Loucy (cell line): ENCODE results near the gene XPO4.

ENCODE experiments used
- H2AFZ ChIP-seq: fragments of 200-600 bp; sonication (generic); 2 replicates; pipeline ENCODE4 v1.6.0; 2016; ENCODE audit warnings: antibody characterized with exemption, mild to moderate bottlenecking, low read length, moderate library complexity
- H3F3A ChIP-seq: fragments of 200-600 bp; 2 replicates; pipeline ENCODE4 v1.6.0; 2016; ENCODE audit warnings: antibody characterized with exemption, low read depth, mild to moderate bottlenecking
- H3K27me3 ChIP-seq: fragments of 200-600 bp; sonication (generic); 2 replicates; pipeline ENCODE4 v1.6.1; 2014; ENCODE audit warnings: low read length, mild to moderate bottlenecking; ENCODE audit not compliant: insufficient read depth, poor library complexity, severe bottlenecking
- H3K36me3 ChIP-seq: fragments of 200-600 bp; sonication (generic); 2 replicates; pipeline ENCODE4 v1.6.1; 2016; ENCODE audit warnings: low read length; ENCODE audit not compliant: insufficient read depth
- H3K4me1 ChIP-seq: fragments of 200-600 bp; sonication (generic); 2 replicates; pipeline ENCODE4 v1.5.1; 2014; ENCODE audit warnings: low read length, mild to moderate bottlenecking; ENCODE audit not compliant: insufficient read depth, poor library complexity, severe bottlenecking
- H3K4me2 ChIP-seq: fragments of 200-600 bp; sonication (generic); 2 replicates; pipeline ENCODE4 v1.6.0; 2014; ENCODE audit warnings: antibody characterized with exemption, low read length, low read depth, mild to moderate bottlenecking; ENCODE audit not compliant: poor library complexity, severe bottlenecking
- H3K4me3 ChIP-seq: fragments of 200-600 bp; sonication (generic); 2 replicates; pipeline ENCODE4 v1.5.1; 2014; ENCODE audit warnings: low read length, mild to moderate bottlenecking, mixed read lengths; ENCODE audit not compliant: poor library complexity, severe bottlenecking
- H3K79me2 ChIP-seq: fragments of 200-600 bp; sonication (generic); 2 replicates; pipeline ENCODE4 v1.6.1; 2014; ENCODE audit warnings: low read length; ENCODE audit not compliant: insufficient read depth
- H3K9ac ChIP-seq: fragments of 200-600 bp; sonication (generic); 2 replicates; pipeline ENCODE4 v1.6.0; 2014; ENCODE audit warnings: mild to moderate bottlenecking, low read depth, low read length, moderate library complexity; ENCODE audit not compliant: poor library complexity, severe bottlenecking
- H3K9me2 ChIP-seq: fragments of 200-600 bp; sonication (generic); replicated peaks from 2 replicates; pipeline ENCODE4 v1.6.1; 2016; ENCODE audit warnings: low read depth, low read length, mixed read lengths
- H3K9me3 ChIP-seq: fragments of 200-600 bp; sonication (generic); 2 replicates; pipeline ENCODE4 v1.6.1; 2014; ENCODE audit warnings: mild to moderate bottlenecking, antibody characterized with exemption, low read length, low read depth; ENCODE audit not compliant: insufficient read depth
- H4K20me1 ChIP-seq: fragments of 200-600 bp; sonication (generic); 2 replicates; pipeline ENCODE4 v1.6.0; 2014; ENCODE audit warnings: antibody characterized with exemption, low read length, mild to moderate bottlenecking; ENCODE audit not compliant: insufficient read depth, poor library complexity, severe bottlenecking
- EZH2phosphoT487 ChIP-seq: fragments of 200-600 bp; IDR thresholded peaks from 2 replicates; pipeline ENCODE4 v1.6.1; 2018; ENCODE audit warnings: antibody characterized with exemption, mild to moderate bottlenecking, moderate library complexity, borderline replicate concordance
- TF ChIP-seq, protein P1 (sequence below): fragments of 200-600 bp; sonication (generic); conservative IDR thresholded peaks from 2 replicates; pipeline ENCODE4 v1.5.1; 2014; ENCODE audit warnings: mild to moderate bottlenecking, antibody characterized with exemption, low read length

XPO4 gene

GRCh38 chr13:20815464-20815863 lies 87.1 kb downstream of the XPO4 start:
- H3K9me3 ChIP-seq = no peaks in the 10 kb centered on the region
- H3K4me1 ChIP-seq = no peaks in the 10 kb centered on the region
- H3K27me3 ChIP-seq = no peaks in the 10 kb centered on the region
- H3K9ac ChIP-seq = no peak overlapping the region
- H4K20me1 ChIP-seq = no peaks in the 10 kb centered on the region
- no peak overlapping the region for H2AFZ ChIP-seq
- peaks cover 19% of the 10 kb centered on the region; the same call in 1 of the 2 replicates for H3K36me3 ChIP-seq
- peaks cover 4% of the 10 kb centered on the region; the same call in 1 of the 2 replicates for H3K79me2 ChIP-seq
- no peak overlapping the region for H3K4me2 ChIP-seq
- H3K9me2 ChIP-seq = no peaks in the 10 kb centered on the region
- TF ChIP-seq, protein P1, sequence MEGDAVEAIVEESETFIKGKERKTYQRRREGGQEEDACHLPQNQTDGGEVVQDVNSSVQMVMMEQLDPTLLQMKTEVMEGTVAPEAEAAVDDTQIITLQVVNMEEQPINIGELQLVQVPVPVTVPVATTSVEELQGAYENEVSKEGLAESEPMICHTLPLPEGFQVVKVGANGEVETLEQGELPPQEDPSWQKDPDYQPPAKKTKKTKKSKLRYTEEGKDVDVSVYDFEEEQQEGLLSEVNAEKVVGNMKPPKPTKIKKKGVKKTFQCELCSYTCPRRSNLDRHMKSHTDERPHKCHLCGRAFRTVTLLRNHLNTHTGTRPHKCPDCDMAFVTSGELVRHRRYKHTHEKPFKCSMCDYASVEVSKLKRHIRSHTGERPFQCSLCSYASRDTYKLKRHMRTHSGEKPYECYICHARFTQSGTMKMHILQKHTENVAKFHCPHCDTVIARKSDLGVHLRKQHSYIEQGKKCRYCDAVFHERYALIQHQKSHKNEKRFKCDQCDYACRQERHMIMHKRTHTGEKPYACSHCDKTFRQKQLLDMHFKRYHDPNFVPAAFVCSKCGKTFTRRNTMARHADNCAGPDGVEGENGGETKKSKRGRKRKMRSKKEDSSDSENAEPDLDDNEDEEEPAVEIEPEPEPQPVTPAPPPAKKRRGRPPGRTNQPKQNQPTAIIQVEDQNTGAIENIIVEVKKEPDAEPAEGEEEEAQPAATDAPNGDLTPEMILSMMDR = no peak
- no peak for TF ChIP-seq EZH2phosphoT487
- H3F3A ChIP-seq = no peaks in the 10 kb centered on the region
- H3K4me3 ChIP-seq = no peak overlapping the region

- no peak overlapping the region for H3K4me3 ChIP-seq
- no peaks in the 10 kb centered on the region for H4K20me1 ChIP-seq
- no peaks in the 10 kb centered on the region for H3K9me2 ChIP-seq
- H3K4me1 ChIP-seq = no peaks in the 10 kb centered on the region
- H3K9ac ChIP-seq = no peak overlapping the region
- peaks cover 4% of the 10 kb centered on the region; the same call in 1 of the 2 replicates for H3K79me2 ChIP-seq
- H3K4me2 ChIP-seq = no peak overlapping the region
- no peaks in the 10 kb centered on the region for H3K9me3 ChIP-seq
- TF ChIP-seq, protein P1 = no peak
- no peak for TF ChIP-seq EZH2phosphoT487
- H3K27me3 ChIP-seq = no peaks in the 10 kb centered on the region
- H3K36me3 ChIP-seq = peaks cover 24% of the 10 kb centered on the region; the same call in 1 of the 2 replicates
- H3F3A ChIP-seq = no peaks in the 10 kb centered on the region
- no peak overlapping the region for H2AFZ ChIP-seq
Measured at GRCh38 chr13:20814224-20814910, 88.2 kb downstream of the XPO4 start.

DNA sequence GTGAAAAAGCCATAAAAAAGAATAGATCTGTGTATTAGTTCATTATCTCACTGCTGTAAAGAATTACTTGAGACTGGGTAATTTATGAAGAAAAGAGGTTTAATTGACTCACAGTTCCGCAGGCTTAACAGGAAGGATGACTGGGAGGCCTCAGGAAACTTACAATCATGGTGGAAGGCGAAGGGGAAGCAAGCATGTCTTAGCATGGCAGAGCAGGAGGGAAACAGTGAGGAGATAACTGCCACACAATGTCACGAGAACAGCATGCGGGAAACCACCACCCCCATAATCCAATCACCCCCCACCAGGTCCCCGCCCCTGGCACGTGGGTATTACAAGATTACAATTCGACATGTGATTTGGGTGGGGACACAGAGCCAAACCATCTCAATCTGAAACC lies 89.7 kb downstream of the XPO4 start:
- TF ChIP-seq EZH2phosphoT487 = no peak
- Histone ChIP-seq H3K27me3 (no peaks in the 10 kb centered on the region), H3K79me2 (peaks cover 4% of the 10 kb centered on the region; the same call in 1 of the 2 replicates), H3K9me3 (no peaks in the 10 kb centered on the region), H3K4me3 (no peak overlapping the region), H3F3A (no peaks in the 10 kb centered on the region), H3K4me1 (no peaks in the 10 kb centered on the region), H3K9me2 (no peaks in the 10 kb centered on the region), H4K20me1 (no peaks in the 10 kb centered on the region), H3K36me3 (peaks cover 36% of the 10 kb centered on the region; the same call in 1 of the 2 replicates), H2AFZ (no peak overlapping the region), H3K4me2 (no peak overlapping the region), H3K9ac (no peak overlapping the region)

DNA sequence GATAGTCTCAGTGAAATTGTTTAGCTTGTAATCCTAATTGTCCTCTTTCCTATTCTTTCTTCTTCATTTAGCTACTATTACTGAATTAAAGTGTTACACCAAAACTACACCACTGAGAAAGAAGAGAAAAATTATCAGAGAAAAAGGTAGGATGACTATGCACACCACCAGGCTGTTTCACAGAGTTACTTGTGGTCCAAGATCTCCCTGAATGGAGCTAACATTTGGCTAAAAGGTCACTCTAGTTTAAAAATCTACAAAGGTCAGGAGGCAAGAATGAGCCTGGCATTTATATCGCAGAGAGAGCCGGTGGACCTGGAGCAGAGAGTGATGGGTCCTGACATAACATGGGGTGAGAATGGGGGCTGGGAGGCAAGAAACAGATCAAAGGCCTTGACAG lies 91.7 kb downstream of the XPO4 start:
- no peak for TF ChIP-seq EZH2phosphoT487
- TF ChIP-seq, protein P1 = no peak
- H4K20me1 ChIP-seq = no peaks in the 10 kb centered on the region
- no peak overlapping the region for H3K4me2 ChIP-seq
- H3F3A ChIP-seq = no peaks in the 10 kb centered on the region
- H3K36me3 ChIP-seq = peaks cover 52% of the 10 kb centered on the region; the same call in 1 of the 2 replicates
- no peak overlapping the region for H3K4me3 ChIP-seq
- H3K27me3 ChIP-seq = no peaks in the 10 kb centered on the region
- H2AFZ ChIP-seq = no peak overlapping the region
- H3K4me1 ChIP-seq = no peaks in the 10 kb centered on the region
- H3K79me2 ChIP-seq = peaks cover 4% of the 10 kb centered on the region; the same call in 1 of the 2 replicates
- no peaks in the 10 kb centered on the region for H3K9me3 ChIP-seq
- no peak overlapping the region for H3K9ac ChIP-seq
- no peaks in the 10 kb centered on the region for H3K9me2 ChIP-seq
